Upper lobe of right lung (tissue), 1 donor: Measurements from ENCODE around the gene KIAA0930. TPM values are rescaled to one million over a fixed set of nuclear protein-coding genes. Genes with fewer than 3 reads are reported as not detected.

Experiments used
- ATAC-seq: fragments of 200-7000 bp; cut with Tn5 transposase; one replicate; pipeline ENCODE4 v1.9.1; 2020; ENCODE audit warnings: mild to moderate bottlenecking, moderate library complexity
- DNase-seq: peaks from one replicate; pipeline ENCODE4 v3.0.0-alpha.2; 2020
- H3K27ac ChIP-seq: fragments of 200-600 bp; one replicate; pipeline ENCODE4 v1.8.0; 2022
- H3K27me3 ChIP-seq: fragments of 200-600 bp; one replicate; pipeline ENCODE4 v1.8.0; 2022; ENCODE audit warnings: mild to moderate bottlenecking
- H3K36me3 ChIP-seq: fragments of 200-600 bp; one replicate; pipeline ENCODE4 v1.8.0; 2022
- H3K4me1 ChIP-seq: fragments of 200-600 bp; one replicate; pipeline ENCODE4 v1.8.0; 2022
- H3K4me3 ChIP-seq: fragments of 200-600 bp; one replicate; pipeline ENCODE4 v1.8.0; 2022; ENCODE audit warnings: mild to moderate bottlenecking
- H3K9me3 ChIP-seq: fragments of 200-600 bp; one replicate; pipeline ENCODE4 v1.8.0; 2022
- CTCF ChIP-seq: fragments of 200-600 bp; IDR thresholded peaks from one replicate; pipeline ENCODE4 v1.8.0; 2022; ENCODE audit warnings: antibody characterized with exemption
- intact Hi-C: fragments of 100-400 bp; cut with DNase I; formaldehyde crosslinking; loops from one replicate; pipeline ENCODE4 v1.11.0; 2022
- total RNA-seq: library from RNA; stranded (reverse); fragmentation: NEBNext Ultra II Directional; extraction: Animal tissue kit (Norgen Biotek cat#: 25700); gene quantifications from one replicate; pipeline ENCODE4 v1.2.1, GENCODE V29; 2021
- donor health status: DM: no; HTN: yes; CAD: no; lungs with severe emphysema.

Gene KIAA0930
- total RNA-seq, 1 donor from 2014 or later, result 79.5 TPM

GRCh38 chr22:45172881-45173585 is 67.7 kb downstream of the KIAA0930 start:
- intact Hi-C loops, result no loop called here
- ATAC-seq (no peak), DNase-seq (no peak)
- Histone ChIP-seq H3K27me3 (no peaks in the 10 kb centered on the region), H3K9me3 (no peaks in the 10 kb centered on the region), H3K4me1 (no peaks in the 10 kb centered on the region), H3K36me3 (peaks cover 97% of the 10 kb centered on the region), H3K27ac (no peak overlapping the region), H3K4me3 (no peak overlapping the region)
- no peak for TF ChIP-seq CTCF

- no peak for TF ChIP-seq CTCF
- ATAC-seq, result no peak
- H3K27ac ChIP-seq, result no peak overlapping the region
- no peaks in the 10 kb centered on the region for H3K4me1 ChIP-seq
- intact Hi-C loops, result no loop called here
- H3K9me3 ChIP-seq, result no peaks in the 10 kb centered on the region
- peaks cover 85% of the 10 kb centered on the region for H3K36me3 ChIP-seq
- no peak for DNase-seq
- no peak overlapping the region for H3K4me3 ChIP-seq
- no peaks in the 10 kb centered on the region for H3K27me3 ChIP-seq
Measured at GRCh38 chr22:45171830-45172229, 68.9 kb downstream of the KIAA0930 start.

GRCh38 chr22:45169591-45170466 is 70.9 kb downstream of the KIAA0930 start:
- peaks cover 70% of the 10 kb centered on the region for H3K36me3 ChIP-seq
- no peak for ATAC-seq
- intact Hi-C loops, result no loop called here
- DNase-seq, result no peak
- no peaks in the 10 kb centered on the region for H3K9me3 ChIP-seq
- no peaks in the 10 kb centered on the region for H3K27me3 ChIP-seq
- peaks cover 17% of the 10 kb centered on the region for H3K4me1 ChIP-seq
- no peak overlapping the region for H3K27ac ChIP-seq
- no peak overlapping the region for H3K4me3 ChIP-seq
- no peak for TF ChIP-seq CTCF

- H3K9me3 ChIP-seq, result no peaks in the 10 kb centered on the region
- H3K27ac ChIP-seq, result peak overlapping the region; percentile 49
- ATAC-seq (no peak), DNase-seq (no peak)
- H3K36me3 ChIP-seq, result peaks cover 43% of the 10 kb centered on the region
- TF ChIP-seq CTCF, result no peak
- no peaks in the 10 kb centered on the region for H3K27me3 ChIP-seq
- no peak overlapping the region for H3K4me3 ChIP-seq
- intact Hi-C loops, result no loop called here
- H3K4me1 ChIP-seq, result peaks cover 26% of the 10 kb centered on the region
Measured at GRCh38 chr22:45166932-45167331, 73.8 kb downstream of the KIAA0930 start.

- H3K27me3 ChIP-seq, result no peaks in the 10 kb centered on the region
- H3K9me3 ChIP-seq, result no peaks in the 10 kb centered on the region
- intact Hi-C loops, result no loop called here
- peak; percentile 77 for DNase-seq
- H3K4me1 ChIP-seq, result peaks cover 33% of the 10 kb centered on the region
- peak; percentile 49 for ATAC-seq
- H3K27ac ChIP-seq, result peak overlapping the region; percentile 87
- no peak for TF ChIP-seq CTCF
- peak overlapping the region; percentile 67 for H3K4me3 ChIP-seq
- peaks cover 19% of the 10 kb centered on the region for H3K36me3 ChIP-seq
Measured at GRCh38 chr22:45164270-45165088, 76.2 kb downstream of the KIAA0930 start.
